NOMO-1 treated with dmso at 0.1 percent for 144 hours (cell line): ENCODE results near the gene MRPL48.

ENCODE experiments used
- DNase-seq: peaks from one replicate; lab custom pipeline; 2025; ENCODE audit not compliant: unreplicated experiment; lab: John Stamatoyannopoulos, UW

MRPL48 gene

DNA sequence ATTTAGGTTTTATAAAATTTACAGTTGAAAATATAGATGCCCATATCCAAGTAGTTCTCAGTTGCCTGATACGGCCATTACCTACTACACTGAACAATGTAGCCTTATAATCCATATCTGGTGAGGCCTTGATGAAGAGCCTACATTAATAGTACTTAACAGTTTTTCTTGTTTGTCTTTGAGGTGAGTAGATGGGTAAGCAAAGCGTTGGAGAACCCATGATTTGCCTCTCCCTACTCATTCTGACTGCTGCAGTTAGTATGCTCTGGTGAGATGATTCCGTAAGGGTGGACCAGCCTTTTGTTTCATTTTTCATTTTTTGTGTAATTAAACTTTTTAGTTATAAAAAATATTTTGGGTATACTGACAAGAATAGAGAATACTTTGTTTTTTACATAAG, 100.6 kb downstream of the MRPL48 start:
- no peak for DNase-seq

DNA sequence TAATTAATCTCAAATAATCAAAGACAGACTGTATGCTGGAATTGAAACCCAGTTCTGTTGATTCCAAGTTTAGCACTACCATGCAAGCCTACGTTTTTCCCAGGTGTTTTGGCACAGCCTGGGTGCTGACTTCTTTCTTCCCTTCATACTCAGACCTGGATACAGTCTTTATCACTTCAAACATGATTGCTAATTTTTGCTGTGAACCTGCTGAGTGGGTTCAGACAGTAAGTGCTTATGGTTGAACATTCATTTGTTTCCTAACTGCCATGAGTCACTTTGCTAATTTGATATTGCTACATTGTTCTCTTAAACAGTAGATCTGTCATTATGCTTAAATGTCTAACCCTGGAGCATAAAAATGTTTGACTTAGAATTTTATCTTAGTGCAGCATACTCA, 101.3 kb downstream of the MRPL48 start:
- no peak for DNase-seq

DNA sequence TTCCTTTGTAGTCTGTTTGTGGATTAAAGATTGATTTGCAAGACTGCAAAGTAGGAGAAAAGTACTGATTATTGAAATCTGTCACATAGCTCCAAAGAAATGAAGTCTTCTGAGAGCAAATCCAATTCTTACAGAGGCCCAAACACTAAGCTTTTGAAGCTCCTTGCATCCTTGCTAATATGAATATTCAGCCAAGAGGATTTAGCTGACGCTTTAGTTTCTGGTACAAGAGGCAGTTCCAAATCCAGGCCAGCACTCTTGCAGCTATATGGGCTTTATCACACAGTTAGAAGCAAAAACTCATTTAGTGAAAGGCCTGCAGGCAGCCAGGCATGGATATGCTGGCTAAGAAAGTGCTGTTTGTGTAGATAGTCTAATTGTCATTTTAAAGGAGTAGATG, 101.9 kb downstream of the MRPL48 start:
- no peak for DNase-seq

DNA sequence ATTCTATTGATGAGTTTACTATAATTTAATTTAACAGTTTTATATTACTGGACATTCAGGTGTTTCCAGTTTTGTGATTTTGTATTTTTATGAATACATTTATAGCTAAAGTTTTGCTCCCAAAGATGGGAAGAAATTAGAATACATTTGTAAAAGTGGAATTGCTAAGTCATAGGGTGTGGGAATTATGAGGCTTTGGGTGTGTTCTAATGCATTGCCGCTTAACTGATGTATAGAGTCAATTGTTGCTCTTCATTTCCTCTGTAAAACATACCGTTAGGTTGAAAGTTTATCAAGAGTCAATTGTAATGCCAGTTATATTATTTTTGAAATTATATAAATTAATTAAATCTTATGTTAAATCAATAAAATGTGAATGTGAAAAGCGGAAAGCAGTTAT, 105.4 kb downstream of the MRPL48 start:
- no peak for DNase-seq

DNA sequence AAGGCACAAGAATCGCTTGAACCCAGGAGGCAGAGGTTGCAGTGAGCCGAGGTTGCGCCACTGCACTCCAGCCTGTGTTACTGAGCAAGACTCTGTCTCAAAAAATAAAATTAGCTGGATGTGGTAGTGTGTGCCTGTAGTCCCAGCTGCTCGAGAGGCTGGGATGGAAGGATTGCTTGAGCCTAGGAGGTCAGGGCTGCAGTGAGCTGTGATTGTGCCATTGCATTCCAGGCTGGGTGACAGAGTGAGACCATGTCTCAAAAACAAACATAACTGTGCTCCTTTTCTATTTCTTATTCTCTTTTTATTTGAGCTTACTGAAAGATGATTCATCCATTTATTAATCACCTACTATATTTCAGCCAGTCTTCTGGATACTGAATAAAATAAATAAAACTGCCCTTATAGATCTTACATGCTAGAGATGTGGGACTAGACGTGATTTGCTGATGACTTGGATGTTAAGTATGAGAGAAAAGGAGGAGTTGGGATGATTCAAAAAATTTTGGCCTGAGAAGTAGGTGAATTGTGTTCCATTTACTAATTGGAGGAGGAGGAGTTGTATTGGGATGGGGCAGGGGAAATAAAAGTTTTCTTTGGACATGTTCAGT, 107.2 kb downstream of the MRPL48 start:
- DNase-seq: no peak

GRCh38 chr11:73902303-73902702, 114.6 kb downstream of the MRPL48 start:
- no peak for DNase-seq

GRCh38 chr11:73907191-73907590, 119.5 kb downstream of the MRPL48 start:
- DNase-seq: peak; percentile 28

- DNase-seq: no peak
These were observed 124.4 kb downstream of the MRPL48 start for GRCh38 chr11:73912026-73912425.

DNA sequence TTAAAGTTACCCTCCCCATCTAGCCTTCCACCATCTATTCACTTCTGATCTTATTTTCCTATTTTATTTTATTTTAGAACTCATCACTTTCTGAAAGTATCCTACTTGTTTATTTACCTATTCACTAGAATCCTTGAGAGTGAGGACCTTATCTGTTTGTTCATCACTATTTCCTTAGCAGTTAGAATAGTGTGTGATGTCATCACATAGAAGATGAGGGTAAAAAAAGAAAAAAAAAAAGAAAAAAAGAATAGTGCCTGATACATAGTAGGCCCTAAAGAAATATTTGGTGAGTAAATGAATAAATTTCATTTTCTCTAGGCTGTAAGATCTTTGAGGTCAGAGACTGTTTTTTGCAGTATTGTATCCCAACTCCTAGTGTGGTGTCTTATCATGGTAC, 125.8 kb downstream of the MRPL48 start:
- no peak for DNase-seq

GRCh38 chr11:73914284-73914683, 126.6 kb downstream of the MRPL48 start:
- DNase-seq: no peak
